Gastroesophageal sphincter (tissue), 3 donors: ENCODE measurements around the gene KCND3.

Experiments used
- CTCF ChIP-seq, 4 experiments: fragments of 200-600 bp in 2 of 4; fragments of 450-650 bp in 2 of 4; sonication (generic) in 1 of 4; IDR thresholded peaks; one replicate each; pipeline ENCODE4 v1.5.1; 2017 to 2019; ENCODE audit warnings: antibody characterized with exemption in 4 of 4, mild to moderate bottlenecking in 2 of 4, moderate library complexity in 2 of 4
- EP300 ChIP-seq: sonication (generic); formaldehyde crosslinking; IDR thresholded peaks from one replicate; pipeline ENCODE4 v1.6.1; 2017; ENCODE audit warnings: antibody characterized with exemption, mild to moderate bottlenecking
- POLR2A ChIP-seq, 2 donors: fragments of 450-650 bp; IDR thresholded peaks; one replicate each; pipeline ENCODE4 v1.6.1; 2017; ENCODE audit warnings: antibody characterized with exemption in 2 of 2, mild to moderate bottlenecking in 2 of 2, moderate library complexity in 1 of 2
- POLR2AphosphoS5 ChIP-seq: sonication (generic); formaldehyde crosslinking; IDR thresholded peaks from one replicate; pipeline ENCODE4 v1.6.1; 2017; ENCODE audit warnings: antibody characterized with exemption

GRCh38 chr1:111732718-111733117, 256.8 kb downstream of the KCND3 start:
- TF ChIP-seq POLR2AphosphoS5 (no peak), POLR2A (IDR thresholded peaks at IDR 0.05) (no peak), EP300 (no peak), CTCF (IDR thresholded peaks at IDR 0.05) (no peak)
